Natural killer cell (primary cell): ENCODE results near the gene DZIP1L. TPM values are rescaled to one million over a fixed set of nuclear protein-coding genes. Genes with fewer than 3 reads are reported as not detected.

Source experiments
- ATAC-seq, 3 donors: fragments of 150-1000 bp in 2 of 3; fragments of 200-7000 bp in 1 of 3; cut with Tn5 transposase; 1 replicate in 1 of 3; 2 replicates in 2 of 3; pipeline ENCODE4 v1.10.0; 2021; ENCODE audit warnings: mild to moderate bottlenecking in 2 of 3, moderate library complexity in 2 of 3
- DNase-seq, 2 donors: peaks; one replicate each; pipeline versions ENCODE4 v3.0.0 to v3.0.0-alpha.2; 2013 to 2021; ENCODE audit warnings: mixed read lengths in 1 of 2
- H3K27ac ChIP-seq: one replicate; pipeline ENCODE4 v1.5.1; 2013; ENCODE audit warnings: mild to moderate bottlenecking, low read length
- H3K27me3 ChIP-seq: one replicate; pipeline ENCODE4 v1.6.1; 2013; ENCODE audit warnings: low read length; ENCODE audit not compliant: control insufficient read depth, insufficient read depth
- H3K36me3 ChIP-seq: one replicate; pipeline ENCODE4 v1.6.1; 2013; ENCODE audit warnings: low read length; ENCODE audit not compliant: control insufficient read depth, insufficient read depth
- H3K4me1 ChIP-seq: one replicate; pipeline ENCODE4 v1.6.1; 2013; ENCODE audit warnings: low read length; ENCODE audit not compliant: control insufficient read depth, insufficient read depth
- H3K4me3 ChIP-seq: one replicate; pipeline ENCODE4 v1.5.1; 2013; ENCODE audit warnings: low read length
- H3K9me3 ChIP-seq: one replicate; pipeline ENCODE4 v1.6.1; 2013; ENCODE audit warnings: low read length; ENCODE audit not compliant: control insufficient read depth, insufficient read depth
- H3K27ac Mint-ChIP-seq, 2 donors: one replicate each; pipeline ENCODE4 v1.8.0; 2022; ENCODE audit warnings: mild to moderate bottlenecking in 2 of 2, mixed read lengths in 2 of 2, moderate library complexity in 1 of 2
- H3K27me3 Mint-ChIP-seq, 2 donors: one replicate each; pipeline ENCODE4 v1.8.0; 2022; ENCODE audit warnings: low read depth in 2 of 2, mixed read lengths in 2 of 2
- H3K36me3 Mint-ChIP-seq: one replicate; pipeline ENCODE4 v1.8.0; 2022; ENCODE audit warnings: mixed read lengths
- H3K4me1 Mint-ChIP-seq, 2 donors: one replicate each; pipeline ENCODE4 v1.8.0; 2022; ENCODE audit warnings: mixed read lengths in 2 of 2
- H3K4me3 Mint-ChIP-seq: one replicate; pipeline ENCODE4 v1.8.0; 2022; ENCODE audit warnings: mild to moderate bottlenecking, moderate library complexity, mixed read lengths
- H3K9me3 Mint-ChIP-seq, 2 donors: one replicate each; pipeline ENCODE4 v1.8.0; 2022; ENCODE audit warnings: mixed read lengths in 2 of 2
- WGBS: methylation state at CpG from one replicate; pipeline ENCODE4 v1.1.7; 2013; ENCODE audit warnings: missing lambda C conversion rate; ENCODE audit not compliant: insufficient coverage; 5-methylcytosine and 5-hydroxymethylcytosine counted together
- intact Hi-C: fragments of 100-400 bp; cut with micrococcal nuclease; formaldehyde crosslinking; loops from one replicate; pipeline ENCODE4 v1.14.2; 2022
- total RNA-seq, 4 donors: library from RNA; stranded (reverse); fragments of 120-200 nt in 1 of 4; gene quantifications; one replicate each; pipeline versions ENCODE4 v1.2.3 to v1.2.4, GENCODE V29; 2013 to 2022
- TF ChIP-seq, protein P1 (sequence below): fragments of 200-600 bp; IDR thresholded peaks from one replicate; pipeline ENCODE4 v1.8.0; 2022; ENCODE audit warnings: antibody characterized with exemption

The DZIP1L gene
- total RNA-seq, 3 donors from 2014 or later (not counting 1 experiment from before 2014, with no cell fraction given): not detected

- peaks cover 0 to 4% of the 10 kb centered on the region in 2 donors for H3K27me3 Mint-ChIP-seq
- no peak overlapping the region for H3K4me3 ChIP-seq
- no peaks in the 10 kb centered on the region for H3K9me3 Mint-ChIP-seq
- no peaks in the 10 kb centered on the region for H3K36me3 Mint-ChIP-seq
- H3K27ac ChIP-seq: no peak overlapping the region
- no peak overlapping the region for H3K4me3 Mint-ChIP-seq
- DNase-seq (no peak), ATAC-seq (no peak)
- no peaks in the 10 kb centered on the region for H3K4me1 ChIP-seq
- H3K9me3 ChIP-seq: no peaks in the 10 kb centered on the region
- TF ChIP-seq, protein P1, sequence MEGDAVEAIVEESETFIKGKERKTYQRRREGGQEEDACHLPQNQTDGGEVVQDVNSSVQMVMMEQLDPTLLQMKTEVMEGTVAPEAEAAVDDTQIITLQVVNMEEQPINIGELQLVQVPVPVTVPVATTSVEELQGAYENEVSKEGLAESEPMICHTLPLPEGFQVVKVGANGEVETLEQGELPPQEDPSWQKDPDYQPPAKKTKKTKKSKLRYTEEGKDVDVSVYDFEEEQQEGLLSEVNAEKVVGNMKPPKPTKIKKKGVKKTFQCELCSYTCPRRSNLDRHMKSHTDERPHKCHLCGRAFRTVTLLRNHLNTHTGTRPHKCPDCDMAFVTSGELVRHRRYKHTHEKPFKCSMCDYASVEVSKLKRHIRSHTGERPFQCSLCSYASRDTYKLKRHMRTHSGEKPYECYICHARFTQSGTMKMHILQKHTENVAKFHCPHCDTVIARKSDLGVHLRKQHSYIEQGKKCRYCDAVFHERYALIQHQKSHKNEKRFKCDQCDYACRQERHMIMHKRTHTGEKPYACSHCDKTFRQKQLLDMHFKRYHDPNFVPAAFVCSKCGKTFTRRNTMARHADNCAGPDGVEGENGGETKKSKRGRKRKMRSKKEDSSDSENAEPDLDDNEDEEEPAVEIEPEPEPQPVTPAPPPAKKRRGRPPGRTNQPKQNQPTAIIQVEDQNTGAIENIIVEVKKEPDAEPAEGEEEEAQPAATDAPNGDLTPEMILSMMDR: no peak
- no peaks in the 10 kb centered on the region for H3K4me1 Mint-ChIP-seq
- 94% methylated on average over 2 of the region's 2 CpGs for WGBS
- no peak overlapping the region for H3K27ac Mint-ChIP-seq
- H3K27me3 ChIP-seq: no peaks in the 10 kb centered on the region
- H3K36me3 ChIP-seq: no peaks in the 10 kb centered on the region
- intact Hi-C loops: no loop called here
Observed at GRCh38 chr3:138062037-138062436, 53.4 kb downstream of the DZIP1L start.

DNA sequence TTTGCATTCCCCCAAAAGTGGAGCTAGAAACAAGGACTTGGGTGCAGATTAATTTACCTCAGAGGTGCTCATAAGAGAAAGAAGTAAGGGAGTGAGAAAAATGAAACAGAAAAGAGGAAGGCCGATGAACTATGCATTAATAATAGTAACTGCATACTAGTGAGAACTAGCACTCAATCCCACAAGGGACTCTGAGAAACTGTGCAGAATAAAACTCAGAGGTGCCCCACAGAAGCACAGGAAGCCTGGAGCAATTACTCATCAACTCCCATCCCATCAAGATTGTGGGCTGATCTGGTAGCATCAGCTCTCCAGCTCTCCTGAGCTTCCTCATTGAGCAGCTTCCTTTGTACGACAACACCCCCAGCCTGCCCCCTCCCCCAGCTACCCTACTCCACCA, 54.6 kb downstream of the DZIP1L start:
- DNase-seq (no peak), ATAC-seq (no peak)
- Mint-ChIP-seq H3K27me3 (peaks cover 0 to 4% of the 10 kb centered on the region in 2 donors), H3K27ac (no peak overlapping the region), H3K4me3 (no peak overlapping the region), H3K4me1 (no peaks in the 10 kb centered on the region), H3K36me3 (no peaks in the 10 kb centered on the region), H3K9me3 (no peaks in the 10 kb centered on the region)
- Histone ChIP-seq H3K27me3 (no peaks in the 10 kb centered on the region), H3K4me3 (no peak overlapping the region), H3K4me1 (no peaks in the 10 kb centered on the region), H3K36me3 (no peaks in the 10 kb centered on the region), H3K27ac (no peak overlapping the region), H3K9me3 (no peaks in the 10 kb centered on the region)
- TF ChIP-seq, protein P1: no peak
- WGBS: 14% methylated on average over 1 of the region's 2 CpGs
- intact Hi-C loops: no loop called here

GRCh38 chr3:138059261-138059660, 56.1 kb downstream of the DZIP1L start:
- H3K4me3 ChIP-seq: no peak overlapping the region
- H3K27ac Mint-ChIP-seq: no peak overlapping the region
- H3K4me1 Mint-ChIP-seq: no peaks in the 10 kb centered on the region
- no peaks in the 10 kb centered on the region for H3K9me3 Mint-ChIP-seq
- H3K9me3 ChIP-seq: no peaks in the 10 kb centered on the region
- H3K36me3 Mint-ChIP-seq: no peaks in the 10 kb centered on the region
- ATAC-seq: no peak
- H3K27ac ChIP-seq: no peak overlapping the region
- H3K36me3 ChIP-seq: no peaks in the 10 kb centered on the region
- no peak overlapping the region for H3K4me3 Mint-ChIP-seq
- no peak for DNase-seq
- intact Hi-C loops: no loop called here
- H3K27me3 ChIP-seq: no peaks in the 10 kb centered on the region
- TF ChIP-seq, protein P1: no peak
- H3K4me1 ChIP-seq: no peaks in the 10 kb centered on the region
- peaks cover 10 to 14% of the 10 kb centered on the region in 2 donors for H3K27me3 Mint-ChIP-seq

DNA sequence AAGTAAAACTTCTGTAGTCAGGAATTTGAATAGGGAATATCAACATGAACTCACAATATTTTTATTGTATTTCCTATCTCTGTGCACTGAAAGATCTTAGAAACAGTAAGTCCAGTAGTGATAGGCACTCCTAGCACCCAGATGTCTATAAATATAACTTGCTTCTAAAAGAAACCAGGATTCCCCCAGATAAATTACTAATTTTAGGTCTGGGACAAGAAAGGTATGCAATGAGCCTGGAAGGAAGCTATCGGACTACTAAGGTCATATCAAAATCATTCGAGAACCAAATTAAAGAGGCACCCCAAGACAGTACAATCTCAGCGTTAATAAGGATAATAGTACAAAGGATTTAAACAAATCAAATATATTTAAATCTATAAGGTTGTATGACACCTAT, 58.0 kb downstream of the DZIP1L start:
- no peak for ATAC-seq
- Mint-ChIP-seq H3K4me1 (no peaks in the 10 kb centered on the region), H3K9me3 (peaks cover 3% of the 10 kb centered on the region in 2 donors), H3K27ac (no peak overlapping the region), H3K36me3 (no peaks in the 10 kb centered on the region), H3K27me3 (peaks cover 16 to 19% of the 10 kb centered on the region in 2 donors), H3K4me3 (no peak overlapping the region)
- H3K4me1 ChIP-seq: no peaks in the 10 kb centered on the region
- no peaks in the 10 kb centered on the region for H3K9me3 ChIP-seq
- no peaks in the 10 kb centered on the region for H3K27me3 ChIP-seq
- 83% methylated on average over 1 of the region's 3 CpGs for WGBS
- no peak for DNase-seq
- TF ChIP-seq, protein P1: no peak
- no peak overlapping the region for H3K4me3 ChIP-seq
- H3K27ac ChIP-seq: no peak overlapping the region
- H3K36me3 ChIP-seq: no peaks in the 10 kb centered on the region
- intact Hi-C loops: no loop called here
